HepG2 (cell line): ENCODE data around the gene UBR7. TPM values are rescaled to one million over a fixed set of nuclear protein-coding genes. Genes with fewer than 3 reads are reported as not detected.

Experiments used
- CTCF ChIP-seq: sonication (generic); formaldehyde crosslinking; IDR thresholded peaks from 2 replicates; pipeline ENCODE4 v1.5.0; 2020; ENCODE audit warnings: mild to moderate bottlenecking, missing genetic modification reagents, moderate library complexity
- DDIT3 ChIP-seq: sonication (generic); formaldehyde crosslinking; IDR thresholded peaks from 2 replicates; pipeline ENCODE4 v1.4.0; 2020; ENCODE audit warnings: mild to moderate bottlenecking, missing genetic modification reagents
- DZIP1 ChIP-seq: sonication (generic); formaldehyde crosslinking; IDR thresholded peaks from 2 replicates; pipeline ENCODE4 v1.5.0; 2020; ENCODE audit warnings: mild to moderate bottlenecking, missing genetic modification reagents
- HOMEZ ChIP-seq: IDR thresholded peaks from 2 replicates; pipeline ENCODE4 v1.6.1; 2016; ENCODE audit warnings: low read depth
- NFIB ChIP-seq: sonication (generic); formaldehyde crosslinking; IDR thresholded peaks from 2 replicates; pipeline ENCODE4 v1.9.0; 2021; ENCODE audit warnings: missing genetic modification reagents, mild to moderate bottlenecking, borderline replicate concordance
- PCBP1 ChIP-seq: fragments of 200-400 bp; formaldehyde crosslinking; IDR thresholded peaks from 2 replicates; pipeline ENCODE4 v1.6.1; 2017; ENCODE audit warnings: mild to moderate bottlenecking, low read depth, low read length, borderline replicate concordance
- SNRNP70 ChIP-seq: fragments of 200-400 bp; formaldehyde crosslinking; IDR thresholded peaks from 2 replicates; pipeline ENCODE4 v1.6.1; 2017; ENCODE audit warnings: mild to moderate bottlenecking, low read depth, low read length, moderate library complexity
- SUZ12 ChIP-seq: fragments of 150-350 bp; IDR thresholded peaks from 2 replicates; pipeline ENCODE4 v1.6.1; 2014; ENCODE audit warnings: low read depth, low read length
- TCF12 ChIP-seq, 2 experiments: fragments of 450-650 bp in 1 of 2; sonication (generic) in 1 of 2; formaldehyde crosslinking in 1 of 2; IDR thresholded peaks; 2 replicates each; pipeline versions ENCODE4 v1.6.1 to v1.8.0; 2017 to 2022; ENCODE audit warnings: antibody characterized with exemption in 1 of 2, mild to moderate bottlenecking in 1 of 2, missing genetic modification reagents in 1 of 2, moderate library complexity in 1 of 2
- TGIF2 ChIP-seq: IDR thresholded peaks from 2 replicates; pipeline ENCODE4 v1.6.1; 2016; ENCODE audit warnings: control low read depth, missing compliant biosample characterization
- ZNF264 ChIP-seq: sonication (generic); formaldehyde crosslinking; IDR thresholded peaks from 2 replicates; pipeline ENCODE4 v1.4.0; 2020; ENCODE audit warnings: missing genetic modification reagents
- ZNF276 ChIP-seq: sonication (generic); formaldehyde crosslinking; IDR thresholded peaks from 2 replicates; pipeline ENCODE4 v1.4.0; 2020; ENCODE audit warnings: mild to moderate bottlenecking, low read depth, missing genetic modification reagents
- ZNF329 ChIP-seq: sonication (generic); formaldehyde crosslinking; IDR thresholded peaks from 2 replicates; pipeline ENCODE4 v1.9.0; 2021; ENCODE audit warnings: low read depth, mild to moderate bottlenecking, missing genetic modification reagents
- ZNF33B ChIP-seq: sonication (generic); formaldehyde crosslinking; IDR thresholded peaks from 2 replicates; pipeline ENCODE4 v1.5.1; 2020; ENCODE audit warnings: mild to moderate bottlenecking, missing genetic modification reagents
- ZNF460 ChIP-seq: sonication (generic); formaldehyde crosslinking; IDR thresholded peaks from 2 replicates; pipeline ENCODE4 v1.5.1; 2020; ENCODE audit warnings: missing genetic modification reagents, mild to moderate bottlenecking, borderline replicate concordance
- ZNF484 ChIP-seq: sonication (generic); formaldehyde crosslinking; IDR thresholded peaks from 2 replicates; pipeline ENCODE4 v1.5.1; 2020; ENCODE audit warnings: mild to moderate bottlenecking, low read depth, missing genetic modification reagents, borderline replicate concordance
- ZNF501 ChIP-seq: sonication (generic); formaldehyde crosslinking; IDR thresholded peaks from 2 replicates; pipeline ENCODE4 v1.5.1; 2020; ENCODE audit warnings: mild to moderate bottlenecking, moderate library complexity, missing genetic modification reagents
- ZNF652 ChIP-seq: IDR thresholded peaks from 2 replicates; pipeline ENCODE4 v1.6.1; 2016; ENCODE audit warnings: low read depth, borderline replicate concordance
- ZSCAN12 ChIP-seq: sonication (generic); formaldehyde crosslinking; IDR thresholded peaks from 2 replicates; pipeline ENCODE4 v1.9.0; 2021; ENCODE audit warnings: mild to moderate bottlenecking, missing genetic modification reagents
- polyA plus RNA-seq, 8 experiments: library from polyadenylated mRNA; depleted of rRNA in 3 of 8; stranded (reverse) in 7 of 8; unstranded in 1 of 8; fragments of >200 nt; fragmentation: Illumina TruSeq in 4 of 8; extraction: Trizol in 4 of 8; gene quantifications; 2 replicates each; pipeline versions ENCODE4 v1.2.1 to v1.2.3, GENCODE V29; 2011 to 2016; ENCODE audit warnings: low read depth in 4 of 8, missing spikeins in 1 of 8, mixed read lengths in 1 of 8; ENCODE audit not compliant: insufficient read depth in 1 of 8
- total RNA-seq, 5 experiments: library from RNA; depleted of rRNA; stranded (reverse); fragments of >200 nt; fragmentation: Illumina TruSeq; extraction: Trizol; gene quantifications; 2 replicates each; pipeline ENCODE4 v1.2.3, GENCODE V29; 2016; ENCODE audit warnings: low read depth in 1 of 5

The UBR7 gene
- total and polyA plus RNA-seq, 2 of the 13 experiments (the other 11 are each of a cell fraction or from before 2014, with no cell fraction given): 11.0 to 19.7 TPM

GRCh38 chr14:93206793-93207467, at the start of gene UBR7, which contains the start of gene GON7 (continued):
- TF ChIP-seq ZNF276: peak; percentile 46; the same call in 1 of the 2 replicates
- peak; percentile 69; the same call in 1 of the 2 replicates for TF ChIP-seq ZNF329 (CRISPR knock-in tag)
- TF ChIP-seq PCBP1: peak; percentile 38; the same call in 1 of the 2 replicates
- TF ChIP-seq TCF12 (IDR thresholded peaks at IDR 0.05): no peak
- TF ChIP-seq TCF12 (CRISPR knock-in tag; IDR thresholded peaks at IDR 0.05): peak; percentile 59; the same call in 1 of the 2 replicates
- TF ChIP-seq SUZ12: no peak
- peak; percentile 74 for TF ChIP-seq CTCF
- TF ChIP-seq ZNF460 (CRISPR knock-in tag): no peak; the same call in 1 of the 2 replicates
- TF ChIP-seq NFIB: no peak
- no peak for TF ChIP-seq ZSCAN12 (CRISPR knock-in tag)
- TF ChIP-seq SNRNP70: no peak
- TF ChIP-seq ZNF484 (CRISPR knock-in tag): no peak
- 0 out of 2 replicates have a peak, but pooled peaks have one; percentile 50 for TF ChIP-seq ZNF264 (CRISPR knock-in tag)
- peak; percentile 52; the same call in 1 of the 2 replicates for TF ChIP-seq HOMEZ
- peak; percentile 74; the same call in 1 of the 2 replicates for TF ChIP-seq ZNF33B
- TF ChIP-seq DZIP1: no peak
- TF ChIP-seq DDIT3 (CRISPR knock-in tag): no peak
- TF ChIP-seq TGIF2 (CRISPR knock-in tag): peak; percentile 87; the same call in 1 of the 2 replicates
- TF ChIP-seq ZNF501 (CRISPR knock-in tag): 0 out of 2 replicates have a peak, but pooled peaks have one; percentile 58
- TF ChIP-seq ZNF652: 0 out of 2 replicates have a peak, but pooled peaks have one; percentile 1
